ENCODE data around the gene DMD. TPM values are rescaled to one million over a fixed set of nuclear protein-coding genes. Genes with fewer than 3 reads are reported as not detected.

The DMD gene
- total and polyA plus RNA-seq, 2 of the 8 experiments (the other 6 are each of a cell fraction or from before 2014, with no cell fraction given): 4.8 to 7.4 TPM

DNA sequence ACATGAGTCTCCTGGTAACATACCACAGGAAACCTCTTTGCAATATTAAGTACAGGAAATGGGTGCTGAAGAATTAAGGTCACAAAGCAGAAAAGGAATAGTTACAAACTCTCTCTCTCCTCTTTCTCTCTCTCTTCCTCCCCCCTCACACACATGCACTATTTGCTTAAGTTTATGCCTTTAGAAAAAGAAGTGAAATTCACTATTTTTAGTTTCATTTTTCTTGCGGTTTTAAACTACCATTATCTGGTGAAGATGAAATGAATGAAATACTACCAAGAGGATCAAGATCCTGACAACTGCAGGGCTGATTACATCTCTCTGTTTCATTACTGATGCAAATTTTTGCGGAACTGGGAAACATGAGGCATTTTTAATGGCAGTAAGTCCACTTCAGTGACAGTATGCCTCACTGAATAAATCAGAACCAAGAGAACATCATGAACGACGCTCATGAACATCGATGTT is 2075.2 kb downstream of the DMD start:
- Histone ChIP-seq H3K27me3 (replicated peaks in 1 of 4; ENCODE audit: control insufficient read depth in 3 of 4, extremely low read depth in 1 of 4, insufficient read depth in 3 of 4, low read length in 3 of 4) (no peaks in the 10 kb centered on the region), H3K23me2 (ENCODE audit: low read depth, low read length) (no peaks in the 10 kb centered on the region), H4K8ac (ENCODE audit: extremely low read depth, insufficient read depth, low read length) (no peak overlapping the region), H3K56ac (replicated peaks; ENCODE audit: insufficient read length, low read depth, low read length) (no peak overlapping the region), H3K79me1 (ENCODE audit: low read depth, low read length) (no peaks in the 10 kb centered on the region), H2BK12ac (ENCODE audit: low read depth, low read length) (no peak overlapping the region), H3K4me1 (replicated peaks in 1 of 4; ENCODE audit: control insufficient read depth in 3 of 4, insufficient read depth in 4 of 4, low read length in 3 of 4) (no peaks in the 10 kb centered on the region), H3K27ac (ENCODE audit: low read depth, low read length) (no peak overlapping the region), H4K5ac (ENCODE audit: insufficient read length, low read depth, low read length) (no peak overlapping the region), H2BK120ac (replicated peaks; ENCODE audit: low read depth, low read length) (no peak overlapping the region), H3K9ac (replicated peaks in 1 of 4; ENCODE audit: extremely low read depth in 1 of 4, low read depth in 3 of 4, low read length in 3 of 4) (no peak overlapping the region), H3K36me3 (ENCODE audit: control insufficient read depth in 2 of 4, insufficient read depth in 4 of 4, low read length in 3 of 4) (no peaks in the 10 kb centered on the region), H4K20me1 (replicated peaks in 1 of 2; ENCODE audit: control insufficient read depth in 1 of 2, insufficient read depth in 2 of 2, low read length in 2 of 2) (no peaks in the 10 kb centered on the region), H2BK5ac (ENCODE audit: low read depth, low read length) (no peak overlapping the region), H3K23ac (ENCODE audit: insufficient read length) (no peak overlapping the region), H3K4ac (replicated peaks; ENCODE audit: insufficient read length, low read depth, low read length) (no peak overlapping the region), H2AK5ac (ENCODE audit: low read depth, low read length) (no peak overlapping the region), H3K9me3 (ENCODE audit: insufficient read depth in 2 of 2, low read depth in 1 of 2, low read length in 1 of 2) (no peaks in the 10 kb centered on the region; a peak in 1 of 4 replicates), H3K18ac (ENCODE audit: extremely low read depth, low read length) (no peak overlapping the region), H3K14ac (ENCODE audit: insufficient read length) (no peak overlapping the region), H2BK20ac (ENCODE audit: low read length) (no peak overlapping the region), H3K79me2 (ENCODE audit: control insufficient read depth in 1 of 2, insufficient read depth in 2 of 2, low read length in 2 of 2) (no peaks in the 10 kb centered on the region), H3K4me2 (ENCODE audit: insufficient read depth in 1 of 2, low read depth in 2 of 2, low read length in 2 of 2) (no peak overlapping the region), H2BK15ac (ENCODE audit: low read length) (no peak overlapping the region), H4K91ac (replicated peaks; ENCODE audit: insufficient read length, low read length) (no peak overlapping the region), H2AFZ (ENCODE audit: low read length) (no peak overlapping the region), H3K4me3 (ENCODE audit: extremely low read depth in 1 of 4, insufficient read depth in 2 of 4, low read depth in 3 of 4, low read length in 4 of 4) (no peak overlapping the region)
- DNase-seq (ENCODE audit: low read depth in 1 of 2, low spot score in 2 of 2): no peak
- POLR2A ChIA-PET (ENCODE audit: partially characterized antibody): no interaction called here
- FAIRE-seq: no peak
- WGBS, 2 experiments (ENCODE audit: extremely low coverage in 1 of 2, insufficient coverage in 1 of 2, insufficient read length in 1 of 2, insufficient replicate concordance in 2 of 2, low coverage in 1 of 2, low lambda C conversion rate in 2 of 2, missing lambda C conversion rate in 1 of 2): 90% methylated on average over 5 of the region's 5 CpGs; no CpG with 5 or more reads in 1 of the 2 experiments
- no peak for TF ChIP-seq SP4 (IDR thresholded peaks at IDR 0.05; ENCODE audit: low read length)
- TF ChIP-seq ZNF274 (IDR thresholded peaks at IDR 0.05; ENCODE audit: borderline replicate concordance, extremely low read depth, low read length): no peak
- TF ChIP-seq SUZ12 (IDR thresholded peaks at IDR 0.05; ENCODE audit: low read length): no peak
- no peak for TF ChIP-seq ATF2 (IDR thresholded peaks at IDR 0.05; ENCODE audit: low read length)
- CTCF ChIA-PET (ENCODE audit: partially characterized antibody): interaction anchor here (0.6 kb wide), 1 partner anchor 98 kb away, joined by 3 read pairs; no protein-coding TSS in a partner anchor

Data from H1 (cell line).